Measurements from ENCODE around the gene CD300LF. TPM values are rescaled to one million over a fixed set of nuclear protein-coding genes. Genes with fewer than 3 reads are reported as not detected.

The CD300LF gene
- total and polyA plus RNA-seq, 9 of the 15 experiments (the other 6 are each of a cell fraction or from before 2014, with no cell fraction given): not detected

- TF ChIP-seq ZNF318 (IDR thresholded peaks at IDR 0.05; ENCODE audit: borderline replicate concordance in 1 of 2, low read depth in 1 of 2) (no peak), RFX1 (IDR thresholded peaks at IDR 0.05) (no peak), ZBTB7A (IDR thresholded peaks at IDR 0.05; ENCODE audit: borderline replicate concordance, control insufficient read depth, low read depth, low read length) (no peak), E2F6 (IDR thresholded peaks at IDR 0.05; ENCODE audit: borderline replicate concordance in 1 of 2, extremely low read depth in 1 of 2, insufficient read depth in 1 of 2, insufficient read length in 1 of 2, low read depth in 1 of 2, low read length in 1 of 2, poor library complexity in 1 of 2, severe bottlenecking in 1 of 2) (peak in 1 of 2 experiments; percentile 37), CREB1 (IDR thresholded peaks at IDR 0.05) (no peak), CREB1 (CRISPR knock-in tag; IDR thresholded peaks at IDR 0.05) (peak; percentile 66), FOXJ3 (CRISPR knock-in tag; IDR thresholded peaks at IDR 0.05) (peak; percentile 65; the same call in 1 of the 2 replicates), ATF2 (CRISPR knock-in tag; IDR thresholded peaks at IDR 0.05) (peak; percentile 75; the same call in 1 of the 2 replicates)
These were observed 41.5 kb downstream of the CD300LF start (continued) for GRCh38 chr17:74671031-74671771.

Data from K562 (cell line).